PC-3 (cell line): ENCODE results near the gene CHRNB2. TPM values are rescaled to one million over a fixed set of nuclear protein-coding genes. Genes with fewer than 3 reads are reported as not detected.

ENCODE experiments used
- ATAC-seq: fragments of 200-7000 bp; cut with Tn5 transposase; 2 replicates; pipeline ENCODE4 v1.9.1; 2020; ENCODE audit warnings: mild to moderate bottlenecking, moderate library complexity
- BruUV-seq: library from RNA; stranded (reverse); fragments of 400-500 nt; replicated peaks from 2 replicates; lab custom pipeline; 2021; lab: Mats Ljungman, UMichigan
- CTCF ChIA-PET: fragments of 300-600 bp; sonication (Branson Sonifier 250); formaldehyde crosslinking; loops from one replicate; lab custom pipeline; 2022; ENCODE audit warnings: antibody characterized with exemption; lab: Charles Lee
- POLR2A ChIA-PET: fragments of 300-600 bp; sonication (Branson Sonifier 250); formaldehyde crosslinking; loops from one replicate; lab custom pipeline; 2022; ENCODE audit warnings: antibody characterized with exemption; ENCODE audit not compliant: unreplicated experiment; lab: Charles Lee
- DNase-seq: peaks from one replicate; pipeline ENCODE4 v3.0.0-alpha.2; 2015
- H2AFZ ChIP-seq: fragments of 300-600 bp; sonication (generic); 2 replicates; pipeline ENCODE4 v1.6.0; 2016; ENCODE audit warnings: antibody characterized with exemption, low read length
- H3F3A ChIP-seq: fragments of 300-600 bp; sonication (generic); one replicate; pipeline ENCODE4 v1.6.0; 2017; ENCODE audit warnings: antibody characterized with exemption, low read length, control low read depth, mild to moderate bottlenecking; ENCODE audit not compliant: unreplicated experiment
- H3K27ac ChIP-seq: fragments of 300-600 bp; sonication (generic); 2 replicates; pipeline ENCODE4 v1.5.1; 2016; ENCODE audit warnings: mild to moderate bottlenecking, low read length
- H3K27me3 ChIP-seq: fragments of 300-600 bp; sonication (generic); 2 replicates; pipeline ENCODE4 v1.6.1; 2016; ENCODE audit warnings: low read length, mixed read lengths
- H3K36me3 ChIP-seq: fragments of 300-600 bp; sonication (generic); 2 replicates; pipeline ENCODE4 v1.6.1; 2016; ENCODE audit warnings: low read depth, mixed run types, low read length, mixed read lengths
- H3K4me1 ChIP-seq: fragments of 300-600 bp; sonication (generic); 2 replicates; pipeline ENCODE4 v1.5.1; 2016; ENCODE audit warnings: low read length; ENCODE audit not compliant: insufficient read depth
- H3K4me2 ChIP-seq: fragments of 300-600 bp; sonication (generic); 2 replicates; pipeline ENCODE4 v1.6.0; 2016; ENCODE audit warnings: low read length
- H3K4me3 ChIP-seq: fragments of 300-600 bp; sonication (generic); 2 replicates; pipeline ENCODE4 v1.5.1; 2016; ENCODE audit warnings: mild to moderate bottlenecking, low read length, mixed read lengths
- H3K79me2 ChIP-seq: fragments of 300-600 bp; sonication (generic); 2 replicates; pipeline ENCODE4 v1.6.1; 2017; ENCODE audit warnings: low read length, mixed read lengths
- H3K9ac ChIP-seq: fragments of 300-600 bp; sonication (generic); 2 replicates; pipeline ENCODE4 v1.6.0; 2016; ENCODE audit warnings: mild to moderate bottlenecking, low read length
- H3K9me2 ChIP-seq: fragments of 300-600 bp; sonication (generic); replicated peaks from 2 replicates; pipeline ENCODE4 v1.6.1; 2016; ENCODE audit warnings: mixed run types, low read length, mixed read lengths
- H3K9me3 ChIP-seq: fragments of 300-600 bp; sonication (generic); 2 replicates; pipeline ENCODE4 v1.6.1; 2016; ENCODE audit warnings: low read length, mixed read lengths
- H4K20me1 ChIP-seq: fragments of 300-600 bp; sonication (generic); 2 replicates; pipeline ENCODE4 v1.6.1; 2016; ENCODE audit warnings: low read length, mixed read lengths
- EZH2 ChIP-seq: fragments of 300-600 bp; sonication (generic); IDR thresholded peaks from one replicate; pipeline ENCODE4 v1.6.1; 2017; ENCODE audit warnings: antibody characterized with exemption, mild to moderate bottlenecking, low read length; ENCODE audit not compliant: unreplicated experiment
- EZH2phosphoT487 ChIP-seq: fragments of 300-600 bp; sonication (generic); IDR thresholded peaks from 2 replicates; pipeline ENCODE4 v1.6.1; 2018; ENCODE audit warnings: mild to moderate bottlenecking, antibody characterized with exemption, low read length, borderline replicate concordance
- intact Hi-C: fragments of 100-400 bp; cut with micrococcal nuclease; formaldehyde crosslinking; loops from 2 replicates; pipeline ENCODE4 v1.9.0; 2023
- total RNA-seq: library from RNA; depleted of rRNA; stranded (reverse); fragments of >200 nt; gene quantifications from 2 replicates; pipeline ENCODE4 v1.2.3, GENCODE V29; 2014
- TF ChIP-seq, protein P1 (sequence below): fragments of 300-600 bp; sonication (generic); conservative IDR thresholded peaks from 2 replicates; pipeline ENCODE4 v1.5.1; 2017; ENCODE audit warnings: antibody characterized with exemption, low read depth, mild to moderate bottlenecking, low read length

CHRNB2 gene
- total RNA-seq, 1 experiment from 2014 or later = not detected

DNA sequence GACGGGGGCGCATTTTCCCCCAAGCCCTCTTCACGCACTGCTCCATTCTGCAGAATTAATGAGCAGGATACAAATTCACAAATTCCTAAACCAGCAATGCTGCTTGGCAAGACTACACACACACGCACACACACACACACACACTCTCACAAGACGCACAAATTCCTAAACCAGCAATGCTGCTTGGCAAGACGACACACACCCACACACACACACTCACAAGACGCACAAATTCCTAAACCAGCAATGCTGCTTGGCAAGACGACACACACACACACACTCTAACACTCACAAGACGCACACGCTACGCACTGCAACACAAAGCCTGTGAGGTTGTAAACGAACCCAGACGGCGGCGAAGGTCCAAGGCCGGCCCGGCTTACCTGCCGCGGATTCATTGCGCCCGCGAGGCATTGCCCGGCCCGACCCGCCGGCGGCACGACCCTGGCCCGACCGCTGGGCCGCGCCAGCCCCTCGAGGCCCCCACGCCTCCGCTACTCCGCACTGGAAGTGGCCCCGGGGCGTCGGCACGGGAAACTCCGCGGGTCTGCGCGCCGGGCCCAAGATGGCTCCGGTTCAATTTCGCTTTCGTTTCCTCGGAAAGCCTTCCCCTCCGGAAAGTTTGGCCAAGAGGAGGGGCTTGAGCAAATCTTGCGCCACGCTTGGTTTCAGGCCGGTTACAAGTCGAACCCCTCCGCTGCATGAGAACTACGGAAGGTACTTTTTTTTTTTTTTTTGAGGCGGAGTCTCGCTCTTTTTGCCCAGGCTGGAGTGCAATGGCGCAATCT is 40.2 kb downstream of the CHRNB2 start, which contains the start of gene ADAR:
ADAR (minus strand) TSS at position 578 of the 788 bp plus-strand sequence; CDS start at position 398, 180 bp downstream.
- BruUV-seq = no TSS peak
- POLR2A ChIA-PET = interaction anchor here (0.8 kb wide), 1 partner anchor 61 kb away, joined by 16 read pairs; no protein-coding TSS in a partner anchor

DNA sequence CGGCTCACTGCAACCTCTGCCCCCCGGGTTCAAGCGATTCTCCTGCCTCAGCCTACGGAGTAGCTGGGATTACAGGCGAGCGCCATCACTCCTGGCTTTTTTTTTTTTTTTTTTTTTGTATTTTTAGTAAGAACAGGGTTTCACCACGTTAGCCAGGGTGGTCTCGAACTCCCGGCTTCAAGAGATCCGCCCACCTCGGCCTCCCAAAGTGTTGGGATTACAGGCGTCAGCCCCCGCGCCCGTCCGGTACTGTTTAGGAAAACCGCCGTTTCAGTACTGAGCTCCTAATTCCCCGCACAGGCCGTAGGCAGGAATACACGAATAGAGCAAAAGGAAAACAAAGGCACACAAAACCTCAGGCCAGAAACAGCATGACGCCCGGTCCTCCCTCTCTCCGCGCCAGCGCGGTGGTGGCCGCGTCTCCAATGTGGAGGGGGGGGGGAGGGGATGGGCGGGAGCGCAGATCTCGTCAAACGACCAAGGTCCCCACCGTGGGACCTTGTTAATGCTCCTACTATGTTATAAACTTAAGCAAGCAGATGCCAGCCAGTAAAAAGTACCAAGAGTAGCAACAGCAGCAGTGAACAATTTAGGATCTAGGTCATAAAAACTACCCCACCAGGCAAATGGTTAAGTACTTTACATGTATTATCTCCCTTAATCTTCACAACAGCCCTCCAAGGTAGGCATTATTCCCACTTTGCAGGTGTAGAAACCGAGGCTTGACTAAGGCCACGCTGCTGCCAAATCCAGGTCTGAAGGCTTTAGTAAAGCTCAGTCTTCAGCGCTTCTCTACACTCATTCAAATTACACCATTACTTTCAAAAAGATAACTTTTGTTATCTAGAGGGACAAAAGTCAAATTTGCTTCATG is 41.1 kb downstream of the CHRNB2 start:
- peak overlapping the region; percentile 85 for H3K27ac ChIP-seq
- TSS peak; percentile 59 for BruUV-seq
- TF ChIP-seq EZH2 (no peak), EZH2phosphoT487 (no peak)
- TF ChIP-seq, protein P1, sequence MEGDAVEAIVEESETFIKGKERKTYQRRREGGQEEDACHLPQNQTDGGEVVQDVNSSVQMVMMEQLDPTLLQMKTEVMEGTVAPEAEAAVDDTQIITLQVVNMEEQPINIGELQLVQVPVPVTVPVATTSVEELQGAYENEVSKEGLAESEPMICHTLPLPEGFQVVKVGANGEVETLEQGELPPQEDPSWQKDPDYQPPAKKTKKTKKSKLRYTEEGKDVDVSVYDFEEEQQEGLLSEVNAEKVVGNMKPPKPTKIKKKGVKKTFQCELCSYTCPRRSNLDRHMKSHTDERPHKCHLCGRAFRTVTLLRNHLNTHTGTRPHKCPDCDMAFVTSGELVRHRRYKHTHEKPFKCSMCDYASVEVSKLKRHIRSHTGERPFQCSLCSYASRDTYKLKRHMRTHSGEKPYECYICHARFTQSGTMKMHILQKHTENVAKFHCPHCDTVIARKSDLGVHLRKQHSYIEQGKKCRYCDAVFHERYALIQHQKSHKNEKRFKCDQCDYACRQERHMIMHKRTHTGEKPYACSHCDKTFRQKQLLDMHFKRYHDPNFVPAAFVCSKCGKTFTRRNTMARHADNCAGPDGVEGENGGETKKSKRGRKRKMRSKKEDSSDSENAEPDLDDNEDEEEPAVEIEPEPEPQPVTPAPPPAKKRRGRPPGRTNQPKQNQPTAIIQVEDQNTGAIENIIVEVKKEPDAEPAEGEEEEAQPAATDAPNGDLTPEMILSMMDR = no peak
- intact Hi-C loops = loop anchor here (1.0 to 5.0 kb wide), 2 partner anchors 49 to 329 kb away; partner anchors contain the start of gene PMVK
- H3K79me2 ChIP-seq = peaks cover 91% of the 10 kb centered on the region
- no peaks in the 10 kb centered on the region for H3K9me3 ChIP-seq
- ChIA-PET POLR2A (no interaction called here), CTCF (no interaction called here)
- H3K36me3 ChIP-seq = peaks cover 5% of the 10 kb centered on the region; the same call in 1 of the 2 replicates
- peak; percentile 61 for DNase-seq
- H3K9me2 ChIP-seq = no peaks in the 10 kb centered on the region
- peaks cover 17% of the 10 kb centered on the region for H3K4me1 ChIP-seq
- peaks cover 17% of the 10 kb centered on the region for H4K20me1 ChIP-seq
- H2AFZ ChIP-seq = peak overlapping the region; percentile 81
- H3K9ac ChIP-seq = peak overlapping the region; percentile 98
- H3K4me3 ChIP-seq = peak overlapping the region; percentile 97
- ATAC-seq = peak; percentile 48
- H3F3A ChIP-seq = no peaks in the 10 kb centered on the region
- peak overlapping the region; percentile 88 for H3K4me2 ChIP-seq
- no peaks in the 10 kb centered on the region for H3K27me3 ChIP-seq

More for the DNA sequence above, 40.2 kb downstream of the CHRNB2 start, which contains the start of gene ADAR:
- Histone ChIP-seq H3K9ac (peak within 1 kb of the TSS; percentile 98), H3K79me2 (peaks cover 92% of the 10 kb centered on the region), H3K27ac (peak within 1 kb of the TSS; percentile 85), H2AFZ (peak within 1 kb of the TSS; percentile 81), H3K27me3 (no peaks in the 10 kb centered on the region), H3K4me2 (peak within 1 kb of the TSS; percentile 88), H3F3A (no peaks in the 10 kb centered on the region), H3K4me3 (peak within 1 kb of the TSS; percentile 97), H3K9me3 (no peaks in the 10 kb centered on the region), H3K36me3 (peaks cover 8% of the 10 kb centered on the region; the same call in 1 of the 2 replicates), H3K9me2 (no peaks in the 10 kb centered on the region), H3K4me1 (peaks cover 17% of the 10 kb centered on the region), H4K20me1 (peaks cover 18% of the 10 kb centered on the region)
- CTCF ChIA-PET = no interaction called here
- intact Hi-C loops = loop anchor here (1.0 to 5.0 kb wide), 2 partner anchors 49 to 329 kb away; partner anchors contain the start of gene PMVK
- DNase-seq (peak; percentile 95), ATAC-seq (peak; percentile 68)
- TF ChIP-seq, protein P1 = 0 out of 2 replicates have a peak, but pooled peaks have one; percentile 13
- TF ChIP-seq EZH2phosphoT487 = no peak
